Measurements from ENCODE around the gene TRIM66. TPM values are rescaled to one million over a fixed set of nuclear protein-coding genes. Genes with fewer than 3 reads are reported as not detected.

Gene TRIM66
- total RNA-seq, 1 donor from 2014 or later = 4.2 TPM

DNA sequence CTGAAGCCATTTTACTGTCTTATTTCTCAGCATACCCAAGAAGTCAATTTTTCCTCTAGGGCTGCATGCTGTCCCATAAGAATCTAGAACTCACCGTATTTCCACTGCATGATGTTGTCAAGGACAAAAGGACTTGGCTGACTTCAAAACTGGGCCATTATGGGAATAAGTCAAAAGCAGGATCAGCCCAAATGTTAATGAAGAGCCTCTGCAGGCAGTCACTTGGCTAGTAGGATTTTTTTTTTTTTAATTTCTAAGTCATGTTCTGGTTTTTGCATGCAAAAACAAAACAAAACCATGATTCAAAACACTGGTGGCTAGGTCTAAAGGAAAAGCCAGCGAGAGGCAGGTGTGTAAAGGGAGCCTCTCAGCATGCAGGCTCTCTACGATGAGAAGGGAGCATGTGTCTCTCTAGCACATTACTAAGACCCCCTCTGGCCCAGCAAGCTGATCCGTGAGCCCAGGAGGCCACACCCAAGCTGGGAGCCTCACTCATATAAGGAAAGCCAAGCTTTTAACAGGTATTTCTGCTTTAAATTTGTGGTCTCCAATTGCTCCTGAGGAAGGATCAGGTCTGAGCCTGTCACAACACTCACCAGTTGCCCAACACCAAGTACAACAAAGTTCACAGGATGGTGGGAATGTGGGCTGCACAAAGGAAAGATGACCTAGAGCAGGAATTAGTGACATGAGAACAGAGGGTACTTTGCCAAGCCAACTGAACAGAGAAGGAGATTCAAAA, 67.0 kb downstream of the TRIM66 start:
- DNase-seq (ENCODE audit: low read depth) = no peak
- Histone ChIP-seq H3K4me3 (ENCODE audit: low read depth, low read length) (no peak overlapping the region), H3K36me3 (ENCODE audit: control insufficient read depth, insufficient read depth, low read length) (peaks cover 2% of the 10 kb centered on the region), H3K27me3 (ENCODE audit: control insufficient read depth, insufficient read depth, low read length) (no peaks in the 10 kb centered on the region)
- TF ChIP-seq, protein P1, sequence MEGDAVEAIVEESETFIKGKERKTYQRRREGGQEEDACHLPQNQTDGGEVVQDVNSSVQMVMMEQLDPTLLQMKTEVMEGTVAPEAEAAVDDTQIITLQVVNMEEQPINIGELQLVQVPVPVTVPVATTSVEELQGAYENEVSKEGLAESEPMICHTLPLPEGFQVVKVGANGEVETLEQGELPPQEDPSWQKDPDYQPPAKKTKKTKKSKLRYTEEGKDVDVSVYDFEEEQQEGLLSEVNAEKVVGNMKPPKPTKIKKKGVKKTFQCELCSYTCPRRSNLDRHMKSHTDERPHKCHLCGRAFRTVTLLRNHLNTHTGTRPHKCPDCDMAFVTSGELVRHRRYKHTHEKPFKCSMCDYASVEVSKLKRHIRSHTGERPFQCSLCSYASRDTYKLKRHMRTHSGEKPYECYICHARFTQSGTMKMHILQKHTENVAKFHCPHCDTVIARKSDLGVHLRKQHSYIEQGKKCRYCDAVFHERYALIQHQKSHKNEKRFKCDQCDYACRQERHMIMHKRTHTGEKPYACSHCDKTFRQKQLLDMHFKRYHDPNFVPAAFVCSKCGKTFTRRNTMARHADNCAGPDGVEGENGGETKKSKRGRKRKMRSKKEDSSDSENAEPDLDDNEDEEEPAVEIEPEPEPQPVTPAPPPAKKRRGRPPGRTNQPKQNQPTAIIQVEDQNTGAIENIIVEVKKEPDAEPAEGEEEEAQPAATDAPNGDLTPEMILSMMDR (IDR thresholded peaks at IDR 0.05; ENCODE audit: insufficient read depth, low read length, poor library complexity, severe bottlenecking) = no peak

DNA sequence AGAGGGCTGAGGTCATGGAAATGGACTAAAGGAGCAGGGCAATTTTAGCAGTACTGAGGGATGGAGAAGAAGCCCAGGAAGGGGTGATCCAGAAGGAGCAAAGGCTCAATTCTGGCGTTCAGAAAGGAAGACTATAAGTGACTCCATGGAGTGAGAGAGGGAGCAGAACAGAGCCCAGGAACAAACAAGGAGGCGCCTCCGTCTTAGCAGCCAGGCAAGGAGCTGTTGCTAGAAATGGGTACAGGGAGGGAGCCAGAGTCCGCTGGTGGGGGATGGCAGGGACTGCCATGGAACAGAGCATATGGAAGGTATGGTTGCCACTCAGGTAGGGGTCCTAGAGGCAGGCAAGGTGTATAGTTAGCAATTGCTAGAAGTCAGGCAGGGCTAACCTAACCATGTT, 68.0 kb downstream of the TRIM66 start:
- H3K27me3 ChIP-seq (ENCODE audit: control insufficient read depth, insufficient read depth, low read length) = no peaks in the 10 kb centered on the region
- TF ChIP-seq, protein P1 (IDR thresholded peaks at IDR 0.05; ENCODE audit: insufficient read depth, low read length, poor library complexity, severe bottlenecking) = no peak
- H3K4me3 ChIP-seq (ENCODE audit: low read depth, low read length) = no peak overlapping the region
- DNase-seq (ENCODE audit: low read depth) = no peak
- H3K36me3 ChIP-seq (ENCODE audit: control insufficient read depth, insufficient read depth, low read length) = no peaks in the 10 kb centered on the region

DNA sequence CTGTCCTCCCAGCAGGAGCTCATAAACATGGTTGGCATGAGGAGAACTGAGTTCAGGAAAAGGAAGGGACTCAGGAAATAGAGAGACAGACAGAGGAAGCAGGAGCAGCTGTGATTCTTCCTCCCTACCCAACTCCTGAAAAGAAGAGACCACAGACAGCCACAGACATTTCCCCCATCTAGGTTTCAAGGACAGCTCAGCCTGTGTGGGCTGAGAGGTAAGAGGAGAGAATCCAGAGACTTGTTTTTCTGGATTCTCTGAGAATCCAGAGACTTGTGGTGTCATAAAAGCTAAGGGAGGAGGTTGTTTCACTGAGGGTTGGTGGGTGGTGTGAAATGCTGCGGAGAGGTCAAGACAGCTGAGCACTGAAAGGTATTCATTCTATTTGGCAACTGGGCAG, 69.4 kb downstream of the TRIM66 start:
- H3K4me3 ChIP-seq (ENCODE audit: low read depth, low read length) = no peak overlapping the region
- DNase-seq (ENCODE audit: low read depth) = no peak
- no peaks in the 10 kb centered on the region for H3K36me3 ChIP-seq (ENCODE audit: control insufficient read depth, insufficient read depth, low read length)
- no peaks in the 10 kb centered on the region for H3K27me3 ChIP-seq (ENCODE audit: control insufficient read depth, insufficient read depth, low read length)
- TF ChIP-seq, protein P1 (IDR thresholded peaks at IDR 0.05; ENCODE audit: insufficient read depth, low read length, poor library complexity, severe bottlenecking) = no peak

DNA sequence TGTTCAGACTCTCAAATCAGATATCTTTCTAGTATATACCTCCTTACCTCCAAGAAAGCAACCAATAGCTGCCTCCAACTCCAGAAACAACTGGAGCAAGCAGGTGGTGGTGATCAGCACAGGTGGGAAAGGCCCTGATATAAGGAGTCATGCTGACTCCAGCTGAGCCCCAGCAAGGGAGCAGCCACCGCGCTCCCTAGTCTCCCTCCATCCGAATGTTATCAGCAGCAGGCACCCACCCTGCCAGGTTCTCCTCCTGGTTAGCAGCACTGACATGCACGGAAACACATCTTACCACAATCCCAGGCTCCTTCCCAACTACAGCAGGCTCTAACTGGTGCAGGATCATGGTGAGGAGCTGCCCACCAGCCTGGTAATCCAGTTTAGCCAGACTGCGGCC, 69.9 kb downstream of the TRIM66 start:
- H3K4me3 ChIP-seq (ENCODE audit: low read depth, low read length) = no peak overlapping the region
- TF ChIP-seq, protein P1 (IDR thresholded peaks at IDR 0.05; ENCODE audit: insufficient read depth, low read length, poor library complexity, severe bottlenecking) = no peak
- DNase-seq (ENCODE audit: low read depth) = no peak
- no peaks in the 10 kb centered on the region for H3K36me3 ChIP-seq (ENCODE audit: control insufficient read depth, insufficient read depth, low read length)
- no peaks in the 10 kb centered on the region for H3K27me3 ChIP-seq (ENCODE audit: control insufficient read depth, insufficient read depth, low read length)

DNA sequence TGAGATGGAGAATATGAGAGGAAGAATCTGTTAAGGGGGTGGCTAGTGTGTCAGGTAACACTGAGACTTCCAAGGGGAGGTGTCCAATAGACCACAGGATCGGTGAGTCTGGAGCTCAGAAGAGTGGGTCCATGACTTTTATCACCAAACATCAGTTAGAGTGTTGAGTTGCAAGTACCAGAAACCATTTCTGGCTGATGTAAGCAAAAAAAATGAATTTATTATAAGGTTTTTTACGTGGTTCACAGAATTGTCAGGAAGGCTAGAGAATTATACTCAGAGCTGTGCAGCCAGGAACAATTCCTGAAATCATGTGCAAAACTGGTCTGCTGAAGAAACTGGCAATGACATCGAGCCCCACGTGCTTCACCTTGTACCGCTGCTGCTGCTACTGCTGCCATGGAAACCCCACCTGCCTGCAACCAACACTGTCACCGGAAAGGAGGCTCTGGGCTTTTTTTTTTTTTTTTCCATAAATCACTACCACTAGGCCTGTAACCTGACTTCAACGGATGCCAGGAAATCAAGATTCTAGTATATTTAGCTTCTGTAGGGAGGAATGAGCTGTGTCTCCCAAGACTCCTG, 71.8 kb downstream of the TRIM66 start:
- H3K27me3 ChIP-seq (ENCODE audit: control insufficient read depth, insufficient read depth, low read length) = no peaks in the 10 kb centered on the region
- no peaks in the 10 kb centered on the region for H3K36me3 ChIP-seq (ENCODE audit: control insufficient read depth, insufficient read depth, low read length)
- no peak overlapping the region for H3K4me3 ChIP-seq (ENCODE audit: low read depth, low read length)
- DNase-seq (ENCODE audit: low read depth) = peak; percentile 56
- TF ChIP-seq, protein P1 (IDR thresholded peaks at IDR 0.05; ENCODE audit: insufficient read depth, low read length, poor library complexity, severe bottlenecking) = no peak
